B cell (primary cell): Measurements from ENCODE around the gene MAG.

Experiments used
- EZH2 ChIP-seq: IDR thresholded peaks from 2 replicates; pipeline ENCODE4 v1.6.1; 2012; ENCODE audit warnings: borderline replicate concordance, low read depth, mild to moderate bottlenecking, moderate library complexity, low read length; ENCODE audit not compliant: insufficient read depth, poor library complexity, severe bottlenecking
- TF ChIP-seq, protein P1 (sequence below): fragments of 200-600 bp; IDR thresholded peaks from one replicate; pipeline ENCODE4 v1.8.0; 2022; ENCODE audit warnings: antibody characterized with exemption, mild to moderate bottlenecking

DNA sequence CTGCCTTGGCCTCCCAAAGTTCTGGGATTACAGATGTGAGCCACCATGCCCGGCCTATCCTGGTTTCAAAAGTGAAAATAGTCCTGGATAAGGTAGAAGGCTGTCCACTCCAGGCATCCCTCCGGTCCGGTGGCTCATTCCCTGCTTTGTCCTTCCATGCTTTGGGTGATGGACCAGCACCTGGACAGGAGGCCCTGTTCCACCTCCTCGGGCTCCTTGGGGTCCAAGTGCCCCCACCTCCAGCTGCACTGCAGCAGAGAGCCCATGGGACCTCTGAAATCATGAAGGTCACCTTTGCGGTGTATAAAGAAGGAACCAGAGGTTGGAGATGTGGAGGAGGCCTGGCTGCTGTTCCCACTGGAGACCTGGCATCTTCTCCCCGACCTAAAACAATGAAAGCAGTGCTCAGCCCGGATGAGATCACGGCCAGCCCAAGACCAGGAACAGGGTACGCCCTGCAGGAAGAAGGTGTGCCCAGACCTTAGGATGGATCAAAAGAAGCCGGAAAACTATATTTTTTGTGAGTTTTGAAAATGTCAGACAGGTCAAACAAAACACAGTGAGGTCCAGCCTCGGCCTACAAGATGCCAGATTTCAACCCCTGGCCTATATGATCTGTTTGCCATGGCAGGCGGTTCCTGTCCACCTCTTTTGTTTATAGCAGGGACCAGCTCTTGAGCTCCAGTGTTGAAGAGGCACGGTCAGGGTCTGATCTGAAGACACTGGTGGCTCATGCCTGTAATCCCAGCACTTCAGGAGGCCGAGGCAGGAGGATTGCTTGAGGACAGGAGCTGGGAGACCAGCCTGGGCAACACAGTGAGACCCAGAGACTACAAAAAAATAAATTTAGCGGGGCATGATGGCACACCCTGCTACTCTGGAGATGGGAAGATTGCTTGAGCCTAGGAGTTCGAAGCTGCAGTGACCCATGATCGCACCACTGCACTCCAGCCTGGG, 37.3 kb upstream of the MAG start:
- TF ChIP-seq, protein P1, sequence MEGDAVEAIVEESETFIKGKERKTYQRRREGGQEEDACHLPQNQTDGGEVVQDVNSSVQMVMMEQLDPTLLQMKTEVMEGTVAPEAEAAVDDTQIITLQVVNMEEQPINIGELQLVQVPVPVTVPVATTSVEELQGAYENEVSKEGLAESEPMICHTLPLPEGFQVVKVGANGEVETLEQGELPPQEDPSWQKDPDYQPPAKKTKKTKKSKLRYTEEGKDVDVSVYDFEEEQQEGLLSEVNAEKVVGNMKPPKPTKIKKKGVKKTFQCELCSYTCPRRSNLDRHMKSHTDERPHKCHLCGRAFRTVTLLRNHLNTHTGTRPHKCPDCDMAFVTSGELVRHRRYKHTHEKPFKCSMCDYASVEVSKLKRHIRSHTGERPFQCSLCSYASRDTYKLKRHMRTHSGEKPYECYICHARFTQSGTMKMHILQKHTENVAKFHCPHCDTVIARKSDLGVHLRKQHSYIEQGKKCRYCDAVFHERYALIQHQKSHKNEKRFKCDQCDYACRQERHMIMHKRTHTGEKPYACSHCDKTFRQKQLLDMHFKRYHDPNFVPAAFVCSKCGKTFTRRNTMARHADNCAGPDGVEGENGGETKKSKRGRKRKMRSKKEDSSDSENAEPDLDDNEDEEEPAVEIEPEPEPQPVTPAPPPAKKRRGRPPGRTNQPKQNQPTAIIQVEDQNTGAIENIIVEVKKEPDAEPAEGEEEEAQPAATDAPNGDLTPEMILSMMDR: no peak
- no peak for TF ChIP-seq EZH2
